Tibial artery (tissue), 4 donors: Measurements from ENCODE around the gene TPM1.
A peak's percentile ranks its signal among the peaks of the same experiment; 100 is the strongest.

Source experiments
- DNase-seq, 2 donors: peaks; one replicate each; pipeline ENCODE4 v3.0.0-alpha.2; 2019
- H3K27ac ChIP-seq, 2 donors: fragments of 200-600 bp; sonication (generic) in 1 of 2; 1 replicate in 1 of 2; 2 replicates in 1 of 2; pipeline ENCODE4 v1.5.1; 2018 to 2019; ENCODE audit warnings: mild to moderate bottlenecking in 1 of 2
- H3K27me3 ChIP-seq, 2 donors: fragments of 200-600 bp; sonication (generic) in 1 of 2; one replicate each; pipeline versions ENCODE4 v1.5.1 to v1.6.0; 2016 to 2019
- H3K36me3 ChIP-seq, 3 donors: fragments of 200-600 bp; sonication (generic) in 2 of 3; one replicate each; pipeline ENCODE4 v1.5.1; 2016 to 2019; ENCODE audit warnings: mild to moderate bottlenecking in 2 of 3
- H3K4me1 ChIP-seq, 4 donors: fragments of 200-600 bp; sonication (generic) in 2 of 4; 1 replicate in 3 of 4; 2 replicates in 1 of 4; pipeline ENCODE4 v1.5.1; 2016 to 2019
- H3K4me3 ChIP-seq, 2 donors: fragments of 200-600 bp; sonication (generic) in 1 of 2; 1 replicate in 1 of 2; 2 replicates in 1 of 2; pipeline ENCODE4 v1.5.1; 2018 to 2019; ENCODE audit warnings: mild to moderate bottlenecking in 2 of 2
- H3K9me3 ChIP-seq, 3 donors: fragments of 200-600 bp; sonication (generic) in 1 of 3; one replicate each; pipeline ENCODE4 v1.5.1; 2016 to 2019
- CTCF ChIP-seq, 2 experiments: fragments of 200-600 bp in 1 of 2; fragments of 450-650 bp in 1 of 2; IDR thresholded peaks; one replicate each; pipeline ENCODE4 v1.5.1; 2017 to 2019; ENCODE audit warnings: antibody characterized with exemption in 2 of 2, mild to moderate bottlenecking in 1 of 2, moderate library complexity in 1 of 2
- intact Hi-C: fragments of 100-400 bp; cut with DNase I; formaldehyde crosslinking; loops from one replicate; pipeline ENCODE4 v1.15.0; 2023; ENCODE audit warnings: low total_unique reads

The TPM1 gene

GRCh38 chr15:63057468-63058345, 15.2 kb downstream of the TPM1 start:
- intact Hi-C loops: no loop called here

GRCh38 chr15:63059075-63059474, 16.5 kb downstream of the TPM1 start:
- H3K36me3 ChIP-seq: peaks cover 75 to 88% (median 82%) of the 10 kb centered on the region in 3 donors
- no peak for DNase-seq
- TF ChIP-seq CTCF (IDR thresholded peaks at IDR 0.05): no peak

More at GRCh38 chr15:63057468-63058345, 15.2 kb downstream of the TPM1 start:
- Histone ChIP-seq H3K4me3 (no peak overlapping the region), H3K27me3 (no peaks in the 10 kb centered on the region), H3K9me3 (no peaks in the 10 kb centered on the region), H3K36me3 (peaks cover 62 to 74% (median 68%) of the 10 kb centered on the region in 3 donors), H3K4me1 (peaks cover 5 to 92% (median 49%) of the 10 kb centered on the region in 4 donors), H3K27ac (peak overlapping the region; percentile 93 to 97)
- DNase-seq: no peak
- TF ChIP-seq CTCF (IDR thresholded peaks at IDR 0.05): no peak

GRCh38 chr15:63059573-63060216, 17.1 kb downstream of the TPM1 start:
- Histone ChIP-seq H3K27me3 (no peaks in the 10 kb centered on the region), H3K4me3 (no peak overlapping the region), H3K9me3 (no peaks in the 10 kb centered on the region), H3K36me3 (peaks cover 81 to 94% (median 88%) of the 10 kb centered on the region in 3 donors), H3K4me1 (peaks cover 0 to 84% (median 35%) of the 10 kb centered on the region in 4 donors), H3K27ac (peak overlapping the region; percentile 37 to 97)
- TF ChIP-seq CTCF (IDR thresholded peaks at IDR 0.05): no peak
- intact Hi-C loops: no loop called here
- no peak for DNase-seq

More at GRCh38 chr15:63059075-63059474, 16.5 kb downstream of the TPM1 start:
- H3K4me3 ChIP-seq: no peak overlapping the region
- no peaks in the 10 kb centered on the region for H3K9me3 ChIP-seq
- no peaks in the 10 kb centered on the region for H3K27me3 ChIP-seq
- intact Hi-C loops: no loop called here
- peak overlapping the region; percentile 37 to 97 for H3K27ac ChIP-seq
- H3K4me1 ChIP-seq: peaks cover 5 to 84% (median 41%) of the 10 kb centered on the region in 4 donors

- H3K36me3 ChIP-seq: peaks cover 91 to 100% (median 98%) of the 10 kb centered on the region in 3 donors
- no peaks in the 10 kb centered on the region for H3K27me3 ChIP-seq
- intact Hi-C loops: no loop called here
- no peak for DNase-seq
- peaks cover 0 to 84% (median 27%) of the 10 kb centered on the region in 4 donors for H3K4me1 ChIP-seq
- H3K9me3 ChIP-seq: no peaks in the 10 kb centered on the region
- H3K27ac ChIP-seq: peak overlapping the region in 1 of 2 donors; percentile 97
- TF ChIP-seq CTCF (IDR thresholded peaks at IDR 0.05): no peak
- H3K4me3 ChIP-seq: no peak overlapping the region
Measured at GRCh38 chr15:63060699-63061098, 18.2 kb downstream of the TPM1 start.

GRCh38 chr15:63061975-63062374, 19.4 kb downstream of the TPM1 start:
- no peak for DNase-seq
- Histone ChIP-seq H3K36me3 (peaks cover 98 to 100% (median 99%) of the 10 kb centered on the region in 3 donors), H3K27ac (peak overlapping the region in 1 of 2 donors; percentile 22), H3K9me3 (no peaks in the 10 kb centered on the region), H3K4me1 (peaks cover 0 to 78% (median 16%) of the 10 kb centered on the region in 4 donors), H3K4me3 (no peak overlapping the region), H3K27me3 (no peaks in the 10 kb centered on the region)
- intact Hi-C loops: no loop called here
- TF ChIP-seq CTCF (IDR thresholded peaks at IDR 0.05): no peak
